ENCODE data around the gene WDCP. TPM values are rescaled to one million over a fixed set of nuclear protein-coding genes. Genes with fewer than 3 reads are reported as not detected.

WDCP gene
- total RNA-seq, 2 donors from 2014 or later: 2.6 to 3.9 TPM

- no peak overlapping the region for H3K27ac ChIP-seq
- no peak overlapping the region for H3K4me3 ChIP-seq
- WGBS, 2 donors: 77 to 79% methylated on average over 7 of the region's 7 CpGs
- H3K27me3 ChIP-seq: no peaks in the 10 kb centered on the region
- H3K9me3 ChIP-seq: no peaks in the 10 kb centered on the region
- intact Hi-C loops (cut with DNase I): no loop called here
- H3K4me1 ChIP-seq: peaks cover 11% of the 10 kb centered on the region
- DNase-seq: no peak
- no peaks in the 10 kb centered on the region for H3K36me3 ChIP-seq (replicated peaks in 1 of 2; ENCODE audit: insufficient read depth in 1 of 2, low read depth in 2 of 2)
- no peak for ATAC-seq
- TF ChIP-seq POLR2A (IDR thresholded peaks at IDR 0.05) (no peak), CTCF (IDR thresholded peaks at IDR 0.05) (no peak)
Measured at GRCh38 chr2:24011250-24012104, 35.7 kb downstream of the WDCP start.

GRCh38 chr2:24010477-24011249, 36.5 kb downstream of the WDCP start:
- Histone ChIP-seq H3K36me3 (replicated peaks in 1 of 2; ENCODE audit: insufficient read depth in 1 of 2, low read depth in 2 of 2) (no peaks in the 10 kb centered on the region), H3K4me3 (no peak overlapping the region), H3K27ac (no peak overlapping the region), H3K4me1 (peaks cover 11% of the 10 kb centered on the region), H3K27me3 (no peaks in the 10 kb centered on the region), H3K9me3 (no peaks in the 10 kb centered on the region)
- no peak for DNase-seq
- ATAC-seq: no peak
- WGBS, 2 donors: 56 to 60% methylated on average over 12 to 36 of the region's 37 CpGs
- TF ChIP-seq CTCF (IDR thresholded peaks at IDR 0.05) (no peak), POLR2A (IDR thresholded peaks at IDR 0.05) (no peak)
- intact Hi-C loops (cut with DNase I): no loop called here

- Histone ChIP-seq H3K4me3 (peak within 1 kb of the TSS in 1 of 2 donors; percentile 17), H3K27ac (no peak within 1 kb of the TSS), H3K9me3 (no peaks in the 10 kb centered on the region), H3K27me3 (no peaks in the 10 kb centered on the region), H3K36me3 (replicated peaks in 1 of 2; ENCODE audit: insufficient read depth in 1 of 2, low read depth in 2 of 2) (no peaks in the 10 kb centered on the region), H3K4me1 (peaks cover 11% of the 10 kb centered on the region)
- intact Hi-C loops (cut with DNase I): no loop called here
- DNase-seq (no peak), ATAC-seq (peak; percentile 18)
- no peak for TF ChIP-seq POLR2A (IDR thresholded peaks at IDR 0.05)
- no peak for TF ChIP-seq CTCF (IDR thresholded peaks at IDR 0.05)
- 3 to 10% methylated on average over 17 to 50 of the region's 75 CpGs for WGBS, 2 donors
Measured at GRCh38 chr2:24009680-24010476, 37.3 kb downstream of the WDCP start, which contains the start of gene MFSD2B. TSS of gene MFSD2B (plus strand) at chr2:24010085. CDS start at chr2:24010097, 12 bp downstream.

GRCh38 chr2:24009367-24009679, 37.9 kb downstream of the WDCP start:
- Histone ChIP-seq H3K27ac (no peak overlapping the region), H3K9me3 (no peaks in the 10 kb centered on the region), H3K27me3 (no peaks in the 10 kb centered on the region), H3K4me3 (no peak overlapping the region), H3K4me1 (peaks cover 11% of the 10 kb centered on the region), H3K36me3 (replicated peaks in 1 of 2; ENCODE audit: insufficient read depth in 1 of 2, low read depth in 2 of 2) (no peaks in the 10 kb centered on the region)
- ATAC-seq (no peak), DNase-seq (no peak)
- intact Hi-C loops (cut with DNase I): no loop called here
- 58 to 59% methylated on average over 2 to 9 of the region's 9 CpGs for WGBS, 2 donors
- TF ChIP-seq CTCF (IDR thresholded peaks at IDR 0.05) (no peak), POLR2A (IDR thresholded peaks at IDR 0.05) (no peak)

Data from body of pancreas (tissue), 4 donors.